ENCODE data around the gene AEBP2.

The AEBP2 gene

GRCh38 chr12:19545301-19545700, 106.0 kb downstream of the AEBP2 start:
- no peak overlapping the region for H3K4me3 ChIP-seq (ENCODE audit: low read depth, low read length)
- H3K4me2 ChIP-seq (ENCODE audit: low read length): no peak overlapping the region
- H3K27me3 ChIP-seq (ENCODE audit: control insufficient read depth, insufficient read depth, low read length): no peaks in the 10 kb centered on the region
- no peaks in the 10 kb centered on the region for H3K9me3 ChIP-seq (ENCODE audit: control insufficient read depth, low read length)
- no peaks in the 10 kb centered on the region for H3K36me3 ChIP-seq (ENCODE audit: control insufficient read depth, insufficient read depth, low read length)
- H3K27ac ChIP-seq: no peak overlapping the region
- H2AFZ ChIP-seq: no peak overlapping the region
- TF ChIP-seq, protein P1, sequence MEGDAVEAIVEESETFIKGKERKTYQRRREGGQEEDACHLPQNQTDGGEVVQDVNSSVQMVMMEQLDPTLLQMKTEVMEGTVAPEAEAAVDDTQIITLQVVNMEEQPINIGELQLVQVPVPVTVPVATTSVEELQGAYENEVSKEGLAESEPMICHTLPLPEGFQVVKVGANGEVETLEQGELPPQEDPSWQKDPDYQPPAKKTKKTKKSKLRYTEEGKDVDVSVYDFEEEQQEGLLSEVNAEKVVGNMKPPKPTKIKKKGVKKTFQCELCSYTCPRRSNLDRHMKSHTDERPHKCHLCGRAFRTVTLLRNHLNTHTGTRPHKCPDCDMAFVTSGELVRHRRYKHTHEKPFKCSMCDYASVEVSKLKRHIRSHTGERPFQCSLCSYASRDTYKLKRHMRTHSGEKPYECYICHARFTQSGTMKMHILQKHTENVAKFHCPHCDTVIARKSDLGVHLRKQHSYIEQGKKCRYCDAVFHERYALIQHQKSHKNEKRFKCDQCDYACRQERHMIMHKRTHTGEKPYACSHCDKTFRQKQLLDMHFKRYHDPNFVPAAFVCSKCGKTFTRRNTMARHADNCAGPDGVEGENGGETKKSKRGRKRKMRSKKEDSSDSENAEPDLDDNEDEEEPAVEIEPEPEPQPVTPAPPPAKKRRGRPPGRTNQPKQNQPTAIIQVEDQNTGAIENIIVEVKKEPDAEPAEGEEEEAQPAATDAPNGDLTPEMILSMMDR (IDR thresholded peaks at IDR 0.05): no peak
- H3K4me1 ChIP-seq: no peaks in the 10 kb centered on the region
- H3K79me2 ChIP-seq: no peaks in the 10 kb centered on the region
- no peak overlapping the region for H3K9ac ChIP-seq

DNA sequence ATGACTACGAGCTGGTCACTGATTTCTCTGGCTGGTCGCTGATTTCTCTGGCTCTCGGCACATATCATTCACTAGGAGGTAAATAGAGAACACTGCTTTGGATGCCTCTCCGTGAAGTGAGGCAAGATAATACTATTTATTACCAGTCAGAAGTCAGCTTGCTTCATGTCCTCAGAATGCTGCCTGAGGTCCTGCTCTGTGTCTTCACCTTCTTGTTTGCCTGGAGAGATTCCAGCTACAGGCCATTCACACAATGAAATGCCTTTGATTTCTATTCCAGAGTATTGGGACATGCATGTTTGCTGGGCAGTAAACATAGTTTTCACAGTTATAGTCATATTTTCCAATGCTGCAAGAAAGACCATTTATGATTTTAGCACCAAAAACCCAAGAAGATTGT, 106.7 kb downstream of the AEBP2 start:
- Histone ChIP-seq H3K27me3 (ENCODE audit: control insufficient read depth, insufficient read depth, low read length) (no peaks in the 10 kb centered on the region), H3K27ac (no peak overlapping the region), H3K79me2 (no peaks in the 10 kb centered on the region), H3K4me3 (ENCODE audit: low read depth, low read length) (no peak overlapping the region), H3K4me1 (no peaks in the 10 kb centered on the region), H3K4me2 (ENCODE audit: low read length) (no peak overlapping the region), H3K9me3 (ENCODE audit: control insufficient read depth, low read length) (no peaks in the 10 kb centered on the region), H2AFZ (no peak overlapping the region), H3K36me3 (ENCODE audit: control insufficient read depth, insufficient read depth, low read length) (no peaks in the 10 kb centered on the region), H3K9ac (no peak overlapping the region)
- TF ChIP-seq, protein P1 (IDR thresholded peaks at IDR 0.05): no peak

DNA sequence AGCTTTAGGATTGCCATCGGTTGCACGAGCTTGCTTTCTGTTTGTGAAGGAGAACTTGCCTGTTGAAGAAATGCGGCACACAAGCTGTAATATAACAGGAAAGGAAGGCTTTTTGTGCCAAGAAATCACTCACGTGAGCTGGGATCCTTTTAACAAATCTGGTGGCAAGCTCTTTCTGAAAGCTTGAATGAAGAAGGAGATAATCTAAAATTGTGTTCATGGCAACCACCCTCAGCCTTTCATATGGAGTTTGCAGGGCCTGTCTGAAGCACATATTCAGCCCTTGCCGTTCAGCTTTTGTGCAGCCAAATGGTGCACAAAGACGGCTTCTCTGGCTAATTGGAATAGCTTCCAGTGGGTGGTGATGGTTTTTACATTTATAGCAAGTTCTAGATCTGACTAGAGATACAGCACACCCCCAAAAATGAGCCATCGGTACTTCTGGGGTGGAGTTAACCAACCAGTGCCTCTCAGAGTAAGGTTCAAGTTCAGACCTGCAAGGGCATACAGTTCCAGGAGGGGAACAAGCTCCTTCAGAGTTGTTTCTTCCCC, 107.4 kb downstream of the AEBP2 start:
- H3K9ac ChIP-seq: no peak overlapping the region

DNA sequence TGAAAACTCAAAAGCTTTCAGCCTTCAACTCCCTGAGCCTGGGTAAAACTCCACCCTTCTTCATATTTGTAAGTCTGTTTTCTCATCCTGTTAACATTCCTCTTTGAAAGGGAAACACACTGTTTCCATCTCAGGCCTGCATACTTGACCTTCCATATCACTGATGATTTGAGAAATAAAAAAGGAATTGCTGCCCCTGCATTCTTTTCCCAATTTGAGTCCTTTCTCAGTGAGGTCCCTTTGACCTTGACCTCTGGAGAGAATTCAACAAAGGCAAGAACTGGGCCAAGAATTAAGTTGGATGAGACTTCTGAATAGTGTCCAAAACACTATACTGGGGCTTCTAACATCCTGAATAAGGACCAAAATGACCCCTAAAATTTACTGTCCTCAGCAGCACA, 108.0 kb downstream of the AEBP2 start:
- Histone ChIP-seq H3K36me3 (ENCODE audit: control insufficient read depth, insufficient read depth, low read length) (no peaks in the 10 kb centered on the region), H3K4me3 (ENCODE audit: low read depth, low read length) (no peak overlapping the region), H3K9me3 (ENCODE audit: control insufficient read depth, low read length) (no peaks in the 10 kb centered on the region), H3K4me2 (ENCODE audit: low read length) (no peak overlapping the region), H3K27ac (no peak overlapping the region), H3K9ac (no peak overlapping the region), H3K4me1 (no peaks in the 10 kb centered on the region), H3K79me2 (no peaks in the 10 kb centered on the region), H3K27me3 (ENCODE audit: control insufficient read depth, insufficient read depth, low read length) (no peaks in the 10 kb centered on the region), H2AFZ (no peak overlapping the region)
- TF ChIP-seq, protein P1 (IDR thresholded peaks at IDR 0.05): no peak

More for the DNA sequence above, 107.4 kb downstream of the AEBP2 start:
- no peak overlapping the region for H2AFZ ChIP-seq
- H3K36me3 ChIP-seq (ENCODE audit: control insufficient read depth, insufficient read depth, low read length): no peaks in the 10 kb centered on the region
- H3K27me3 ChIP-seq (ENCODE audit: control insufficient read depth, insufficient read depth, low read length): no peaks in the 10 kb centered on the region
- H3K79me2 ChIP-seq: no peaks in the 10 kb centered on the region
- no peak overlapping the region for H3K4me2 ChIP-seq (ENCODE audit: low read length)
- no peak overlapping the region for H3K27ac ChIP-seq
- TF ChIP-seq, protein P1 (IDR thresholded peaks at IDR 0.05): no peak
- H3K4me3 ChIP-seq (ENCODE audit: low read depth, low read length): no peak overlapping the region
- H3K9me3 ChIP-seq (ENCODE audit: control insufficient read depth, low read length): no peaks in the 10 kb centered on the region
- no peaks in the 10 kb centered on the region for H3K4me1 ChIP-seq

DNA sequence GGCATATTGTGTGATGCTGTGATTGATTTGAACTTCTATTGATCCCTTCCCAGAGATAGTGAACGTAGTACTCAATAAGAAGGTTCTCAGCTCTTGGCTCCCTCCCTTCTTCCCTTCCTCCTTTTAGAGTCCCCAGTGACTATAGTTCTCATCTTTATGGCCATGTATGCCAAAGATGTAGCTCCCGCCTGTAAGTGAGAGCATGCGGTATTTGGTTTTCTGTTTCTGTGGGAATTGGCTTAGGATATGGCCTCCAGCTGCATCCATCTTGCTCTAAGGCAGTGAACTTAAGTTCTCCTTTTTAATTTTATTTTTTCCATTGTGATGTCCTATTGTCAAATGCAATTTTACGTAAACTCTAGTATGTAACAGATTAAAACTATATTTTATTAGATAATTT, 109.5 kb downstream of the AEBP2 start:
- H3K4me2 ChIP-seq (ENCODE audit: low read length): no peak overlapping the region
- no peaks in the 10 kb centered on the region for H3K27me3 ChIP-seq (ENCODE audit: control insufficient read depth, insufficient read depth, low read length)
- no peak overlapping the region for H3K4me3 ChIP-seq (ENCODE audit: low read depth, low read length)
- H3K9me3 ChIP-seq (ENCODE audit: control insufficient read depth, low read length): no peaks in the 10 kb centered on the region
- H3K27ac ChIP-seq: no peak overlapping the region
- H3K9ac ChIP-seq: no peak overlapping the region
- no peaks in the 10 kb centered on the region for H3K36me3 ChIP-seq (ENCODE audit: control insufficient read depth, insufficient read depth, low read length)
- H3K4me1 ChIP-seq: no peaks in the 10 kb centered on the region
- no peak overlapping the region for H2AFZ ChIP-seq
- H3K79me2 ChIP-seq: no peaks in the 10 kb centered on the region
- TF ChIP-seq, protein P1 (IDR thresholded peaks at IDR 0.05): no peak
